GM19025 (cell line): ENCODE results near the gene NIPAL3.
"Not testable (repeated sequence)": the region's sequence is repeated elsewhere in the genome, so short reads cannot be mapped to it uniquely, and the experiment has no call there.

Experiments
- ATAC-seq: cut with Tn5 transposase; IDR thresholded peaks from one replicate; pipeline ENCODE4 v1.9.1; 2021; ENCODE audit warnings: mild to moderate bottlenecking, low read depth, moderate library complexity; ENCODE audit not compliant: unreplicated experiment

The NIPAL3 gene

DNA sequence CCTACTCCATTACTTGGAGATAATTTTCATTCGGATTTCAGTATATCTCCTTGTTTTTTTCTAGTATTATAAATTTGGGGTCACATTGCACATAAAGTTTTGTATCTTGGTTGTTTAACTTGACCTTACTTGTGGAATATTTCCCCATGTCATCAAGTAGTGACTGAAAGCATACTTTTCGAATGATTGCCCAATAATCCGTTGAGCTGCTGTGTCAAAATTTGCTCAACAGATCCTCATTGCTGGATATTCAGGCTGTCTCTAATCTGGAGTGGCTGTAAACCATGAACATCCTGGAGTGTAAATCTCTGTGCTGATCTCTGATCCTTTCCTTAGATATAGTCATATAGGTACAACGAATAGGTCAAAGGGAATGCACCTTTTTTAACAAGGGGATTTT is 4.9 kb downstream of the NIPAL3 start:
- ATAC-seq, result no peak

DNA sequence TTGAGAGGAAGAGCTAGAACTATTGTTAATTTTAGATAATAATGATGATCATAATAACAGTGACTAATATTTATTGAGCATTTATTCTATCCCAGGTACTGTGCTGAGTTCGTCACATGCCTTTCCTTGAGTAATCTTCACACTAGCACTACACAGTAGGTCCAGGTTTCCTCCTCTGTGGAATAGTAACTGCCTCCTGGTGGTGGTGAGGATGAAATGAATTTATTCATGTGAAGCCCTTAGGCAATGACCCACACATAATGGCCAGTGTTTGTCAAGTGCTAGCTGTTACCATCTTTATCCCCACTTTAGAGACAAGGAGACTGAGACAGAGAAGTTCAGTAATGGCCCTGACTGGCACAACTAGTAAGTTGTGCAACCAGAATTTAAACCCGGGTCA is 5.9 kb downstream of the NIPAL3 start:
- ATAC-seq, result no peak

DNA sequence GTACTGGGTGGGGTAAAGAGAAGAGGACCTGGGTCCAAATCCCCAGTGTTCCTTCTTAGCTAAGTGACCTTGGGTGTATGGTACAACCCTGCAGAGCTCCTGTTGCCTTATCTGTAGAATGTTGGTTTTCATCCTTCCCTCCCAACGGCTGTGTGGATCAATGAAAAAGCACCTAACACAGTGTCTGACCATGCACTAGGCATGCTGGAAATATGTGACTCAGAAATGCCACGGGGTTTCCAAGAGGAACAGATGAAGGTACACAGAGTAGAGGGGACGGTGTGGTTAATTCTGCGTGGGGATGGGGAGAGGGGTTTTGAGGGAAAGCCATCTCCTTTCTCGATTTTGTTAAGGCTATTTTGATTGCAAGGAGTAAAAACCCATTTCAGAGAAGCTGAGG is 8.6 kb downstream of the NIPAL3 start:
- ATAC-seq, result no peak

DNA sequence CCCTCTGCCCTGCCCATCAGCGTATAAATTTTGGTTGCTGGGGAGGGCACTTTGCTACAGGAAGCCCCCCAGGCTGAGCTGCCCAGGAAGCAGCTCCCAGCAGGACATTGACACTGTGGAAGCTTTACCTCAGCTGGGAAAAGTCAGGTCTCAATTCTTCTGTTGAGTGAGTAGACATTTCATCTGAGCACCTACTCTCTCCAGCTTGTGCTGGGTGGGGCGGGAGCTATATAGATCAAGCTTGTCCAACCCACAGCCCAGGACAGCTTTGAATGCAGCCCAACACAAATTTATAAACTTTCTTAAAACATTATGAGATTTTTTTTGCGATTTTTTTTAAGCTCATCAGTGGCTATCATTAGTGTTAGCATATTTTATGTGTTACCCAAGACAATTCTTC is 9.4 kb downstream of the NIPAL3 start:
- ATAC-seq, result no peak

DNA sequence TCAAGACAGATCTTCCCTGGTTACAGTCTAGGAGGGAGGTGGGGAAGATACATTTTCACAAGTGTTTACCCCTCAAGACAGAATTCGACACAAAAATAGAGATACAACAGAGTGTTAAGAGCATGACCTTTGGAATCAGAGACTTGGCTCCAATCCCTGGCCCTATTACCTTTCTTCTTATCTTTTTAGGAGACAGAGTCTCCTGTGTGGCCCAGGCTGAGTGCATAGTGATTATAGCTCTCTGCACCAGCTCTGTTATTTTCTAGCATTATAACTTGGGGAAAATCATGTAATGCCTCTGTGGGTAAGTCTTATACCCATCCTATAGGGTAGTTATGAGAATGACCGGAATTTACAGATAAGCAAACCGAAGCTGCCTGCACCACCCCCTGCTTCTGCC is 9.8 kb downstream of the NIPAL3 start:
- no peak for ATAC-seq

DNA sequence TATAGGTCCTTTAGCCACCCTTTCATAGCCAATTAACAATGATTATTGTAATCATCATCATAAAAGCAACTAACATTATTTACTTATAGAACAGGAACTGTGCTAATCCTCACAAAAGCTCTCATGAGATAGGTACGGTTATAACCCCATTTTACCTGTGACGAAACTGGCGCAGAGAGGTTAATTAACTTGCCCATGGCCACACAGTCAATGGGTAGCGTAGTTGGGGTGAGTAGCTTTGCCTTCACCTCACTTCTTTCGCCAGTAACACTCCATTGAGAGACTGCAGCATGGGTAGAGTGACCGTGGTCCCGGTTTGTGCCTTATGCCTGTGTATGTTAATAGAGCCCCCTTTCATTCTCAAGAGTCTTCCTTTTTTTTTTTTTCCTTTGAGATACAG is 10.3 kb downstream of the NIPAL3 start:
- ATAC-seq, result no peak

DNA sequence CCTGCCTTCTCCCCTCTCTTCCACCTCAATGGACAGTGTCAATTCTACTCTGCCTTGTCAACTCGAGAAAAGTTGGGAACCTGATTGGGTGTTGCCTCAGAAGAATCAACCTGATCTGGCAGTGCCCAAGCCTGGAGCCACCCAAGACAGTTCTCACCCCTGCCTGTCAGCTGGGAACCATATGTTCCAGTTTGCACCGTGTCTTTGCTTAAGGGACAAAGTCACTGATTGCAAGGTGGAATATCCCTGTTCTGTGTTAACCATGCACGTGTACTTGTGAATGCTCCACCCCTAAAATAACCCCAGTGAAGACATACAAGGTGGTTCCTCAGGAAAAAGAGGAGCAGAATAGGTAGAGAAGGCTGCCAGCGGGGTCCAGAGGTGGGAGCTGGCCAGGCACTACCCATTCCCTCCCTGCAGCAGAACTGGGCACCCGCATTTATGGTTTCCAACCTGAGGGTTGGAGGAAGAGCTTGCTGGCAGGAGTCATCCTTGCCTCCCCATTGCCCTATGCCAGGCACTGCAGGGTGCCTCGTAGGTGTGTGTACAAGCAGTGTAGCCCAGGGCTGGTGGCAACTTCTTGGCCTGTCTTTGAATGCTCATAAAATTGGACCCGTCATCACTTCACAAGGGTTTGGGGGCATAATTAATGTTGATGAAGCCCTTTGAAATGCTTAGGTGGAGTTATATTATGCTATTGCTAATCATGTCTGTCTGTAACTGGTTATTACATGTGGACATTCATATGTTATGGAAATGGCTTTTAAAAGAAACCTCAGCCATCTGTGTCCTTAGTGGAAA is 11.3 kb downstream of the NIPAL3 start:
- ATAC-seq, result no peak

DNA sequence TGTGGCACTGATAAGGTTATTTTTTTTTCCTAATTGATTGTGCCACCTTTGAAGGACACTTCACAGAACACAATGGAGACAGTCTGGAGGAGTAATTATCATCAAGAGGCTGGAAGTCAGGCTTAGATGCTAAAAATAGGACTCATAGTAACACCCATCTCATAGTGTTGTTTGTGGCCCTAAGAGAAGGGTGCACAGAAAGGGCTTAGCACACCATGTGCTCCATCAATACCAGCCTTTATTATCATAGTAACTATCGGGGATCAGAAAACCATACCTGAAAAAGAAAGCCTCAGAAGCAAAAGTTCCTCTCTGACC is 11.9 kb downstream of the NIPAL3 start:
- ATAC-seq, result no peak

DNA sequence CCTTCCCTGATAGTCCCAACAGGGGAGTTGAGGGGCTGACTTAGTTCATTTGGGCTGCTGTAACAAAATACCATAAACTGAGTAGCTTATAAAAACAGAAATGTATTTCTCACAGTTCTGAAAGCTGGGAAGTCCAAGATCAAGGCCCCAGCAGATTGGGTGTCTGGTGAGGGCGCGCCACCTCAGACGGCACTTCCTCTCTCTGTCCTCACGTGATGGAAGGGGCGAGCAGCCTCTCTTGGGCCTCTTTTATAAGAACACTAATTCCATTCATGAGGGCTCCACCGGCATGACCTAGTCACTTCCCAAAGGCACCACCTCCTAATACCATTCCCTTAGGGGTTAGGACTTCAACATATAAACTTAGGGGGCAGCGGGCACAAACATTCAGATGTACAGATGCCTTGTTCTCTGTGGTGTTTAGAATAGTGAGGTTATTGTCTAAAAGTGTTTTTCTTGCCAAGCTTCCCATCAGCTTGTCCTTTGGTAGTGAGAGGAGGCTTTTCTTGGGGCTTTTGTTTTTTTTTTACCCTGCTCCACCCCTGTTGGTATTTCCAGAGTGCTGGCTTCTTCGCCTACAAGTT is 20.3 kb downstream of the NIPAL3 start:
- no peak for ATAC-seq

DNA sequence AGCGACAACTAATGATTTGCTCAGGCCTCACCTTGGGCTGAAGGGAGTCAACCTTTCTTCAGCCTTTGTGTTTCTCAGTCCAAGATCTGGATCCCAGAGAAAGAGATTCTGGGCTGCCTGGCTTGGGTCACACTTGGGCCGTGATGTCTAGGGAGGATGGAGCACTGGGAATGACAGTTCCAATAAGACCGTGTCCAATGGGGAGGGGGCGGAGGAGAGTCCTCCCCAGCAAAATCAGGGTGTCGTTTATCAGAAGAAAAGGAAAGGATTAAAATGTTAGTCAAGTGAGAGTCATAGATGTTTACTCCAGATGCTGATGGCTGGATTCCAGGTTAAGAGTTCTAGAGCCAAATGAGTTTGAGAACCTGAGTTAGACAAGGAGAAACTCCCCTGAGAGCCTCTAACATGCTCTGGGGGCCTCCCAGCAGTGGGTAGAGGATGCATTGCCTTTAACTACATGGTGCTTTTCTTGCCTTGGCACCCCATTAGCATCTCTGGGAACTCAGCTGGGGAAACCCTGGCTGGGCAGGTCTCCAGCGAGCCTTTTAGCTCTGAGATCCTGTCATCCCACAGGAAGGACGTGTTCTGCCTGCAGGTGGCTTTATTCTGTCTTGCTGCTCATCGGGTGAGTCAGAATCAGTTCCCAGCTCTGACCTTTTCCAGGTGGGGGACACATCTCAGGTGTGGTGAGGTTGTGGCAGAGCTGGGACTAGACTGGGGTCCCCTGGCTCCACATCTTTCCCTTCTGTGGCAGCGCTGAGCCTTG is 22.2 kb downstream of the NIPAL3 start:
- ATAC-seq, result no peak

DNA sequence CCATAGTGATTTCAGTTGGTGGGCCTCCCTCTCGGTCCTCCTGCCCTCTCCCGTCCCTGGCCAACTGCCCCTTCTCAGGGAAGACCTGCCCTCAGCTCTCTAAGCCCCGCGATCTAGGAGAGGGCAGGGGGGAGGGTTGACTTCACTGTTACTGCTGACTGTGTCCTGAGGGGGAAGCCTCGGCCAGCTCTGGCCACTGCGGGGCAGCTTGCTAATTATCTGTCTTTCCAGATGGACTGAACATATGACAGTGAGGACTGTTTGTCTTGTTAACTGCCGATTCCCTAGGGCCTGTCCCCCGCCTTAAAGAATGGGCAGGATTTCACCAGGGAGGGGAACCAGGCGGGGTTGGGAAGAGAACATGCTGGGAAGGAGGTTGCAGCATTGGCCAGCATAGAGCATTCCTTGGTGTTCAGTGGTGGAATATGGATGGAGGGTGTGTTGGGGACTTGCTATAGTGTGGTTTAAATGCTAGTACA is 22.9 kb downstream of the NIPAL3 start:
- no peak for ATAC-seq

DNA sequence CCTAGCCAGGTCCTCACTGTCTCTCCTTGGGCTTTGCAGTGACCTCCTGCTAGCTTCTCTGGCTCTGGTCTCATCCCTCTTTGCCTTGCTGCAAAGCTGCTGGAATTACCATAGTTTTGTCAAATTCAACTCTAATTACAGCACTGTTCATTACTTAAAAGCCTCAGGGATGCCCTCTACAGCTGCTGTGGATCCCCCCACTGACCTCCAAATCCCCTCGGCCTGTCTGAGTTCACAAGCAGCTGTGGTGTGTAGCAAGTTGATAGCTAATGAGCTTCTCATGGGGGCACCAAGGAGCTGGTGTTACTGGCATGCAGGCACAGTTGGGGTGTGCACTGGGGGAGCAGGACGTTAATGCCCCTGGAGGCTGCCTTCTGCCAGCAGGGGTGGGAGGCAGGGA is 24.8 kb downstream of the NIPAL3 start:
- no peak for ATAC-seq

DNA sequence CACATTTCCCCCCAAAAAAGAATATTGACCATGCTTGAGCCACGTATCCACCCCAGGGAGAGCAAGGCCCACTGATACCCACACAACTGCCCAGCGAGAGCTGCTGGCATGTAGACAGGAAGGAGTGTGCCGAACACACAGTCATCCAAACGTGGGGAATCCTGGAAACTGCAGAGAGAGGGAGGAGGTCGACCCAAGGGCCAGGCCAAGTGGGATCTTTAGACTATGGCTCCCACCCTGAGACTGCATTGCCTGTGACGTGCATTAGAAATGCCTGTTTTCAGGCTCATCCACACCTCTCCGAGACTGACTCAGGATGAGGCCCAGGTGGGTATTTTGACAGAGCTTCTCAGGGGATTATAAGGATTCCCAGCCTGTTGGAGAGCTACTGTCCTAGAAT is 25.9 kb downstream of the NIPAL3 start:
- no peak for ATAC-seq

DNA sequence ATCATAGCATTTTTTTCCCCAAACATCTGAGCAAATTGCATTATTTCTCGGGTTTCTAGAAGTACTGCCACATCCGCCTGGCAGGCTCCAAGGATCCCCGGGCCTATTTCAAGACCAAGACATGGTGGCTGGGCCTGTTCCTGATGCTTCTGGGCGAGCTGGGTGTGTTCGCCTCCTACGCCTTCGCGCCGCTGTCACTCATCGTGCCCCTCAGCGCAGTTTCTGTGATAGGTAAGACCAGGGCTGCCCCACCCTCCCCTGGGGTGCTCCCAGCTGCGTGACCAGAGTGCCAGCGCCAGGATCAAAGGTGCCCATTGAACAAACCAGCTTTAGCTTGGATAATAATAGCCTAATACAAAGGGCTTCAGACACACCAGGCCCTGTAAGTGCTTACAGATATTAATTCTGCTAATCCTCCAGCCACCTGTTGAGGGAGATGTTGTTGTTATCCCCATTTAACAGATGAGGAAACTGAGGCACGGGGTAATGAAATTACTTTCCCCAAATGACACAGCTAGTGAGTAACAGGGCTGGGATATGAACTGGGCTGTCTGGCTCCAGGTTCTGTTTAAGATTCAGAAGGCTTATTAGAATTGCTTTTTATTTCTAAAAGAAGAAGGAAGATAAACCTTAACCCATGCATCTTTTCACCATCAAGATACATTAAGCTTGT is 26.5 kb downstream of the NIPAL3 start:
- ATAC-seq, result no peak

DNA sequence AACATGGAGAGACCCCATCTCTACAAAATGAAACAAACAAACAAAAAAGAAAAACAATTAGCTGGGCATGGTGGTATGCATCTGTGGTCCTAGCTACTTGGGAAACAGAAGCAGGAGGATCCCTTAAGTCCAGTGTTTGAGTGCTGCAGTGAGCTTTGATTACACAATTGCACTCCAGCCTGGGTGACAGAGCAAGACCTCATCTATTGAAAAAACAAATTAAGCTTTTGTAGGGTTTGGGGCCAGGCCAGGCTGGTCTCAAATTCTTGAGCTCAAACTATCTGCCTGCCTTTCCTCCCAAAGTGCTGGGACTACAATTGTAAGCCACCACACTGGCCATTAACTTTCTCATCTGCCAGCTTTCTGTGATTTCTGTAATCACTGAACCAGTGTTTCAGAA is 27.2 kb downstream of the NIPAL3 start:
- no peak for ATAC-seq

DNA sequence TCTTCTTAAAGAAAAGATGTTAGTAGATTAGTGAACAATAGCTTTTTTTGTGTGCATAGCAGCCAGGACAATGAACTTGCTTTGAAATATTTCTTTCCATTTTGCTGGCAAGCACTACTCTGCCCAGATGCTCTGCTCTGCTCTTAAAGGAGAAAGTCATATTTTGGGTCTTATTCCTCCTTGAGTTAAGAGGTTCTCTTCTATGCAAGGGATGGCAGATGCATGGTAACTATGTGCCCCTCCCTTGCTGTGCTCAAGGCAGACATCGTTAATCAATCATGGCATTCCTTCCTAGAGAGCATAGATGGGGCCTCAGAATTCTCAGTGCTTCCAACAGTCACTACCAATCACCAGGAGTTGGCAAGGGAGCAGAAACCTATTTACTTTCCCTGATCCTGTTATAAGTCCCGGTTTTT is 27.6 kb downstream of the NIPAL3 start:
- no peak for ATAC-seq

DNA sequence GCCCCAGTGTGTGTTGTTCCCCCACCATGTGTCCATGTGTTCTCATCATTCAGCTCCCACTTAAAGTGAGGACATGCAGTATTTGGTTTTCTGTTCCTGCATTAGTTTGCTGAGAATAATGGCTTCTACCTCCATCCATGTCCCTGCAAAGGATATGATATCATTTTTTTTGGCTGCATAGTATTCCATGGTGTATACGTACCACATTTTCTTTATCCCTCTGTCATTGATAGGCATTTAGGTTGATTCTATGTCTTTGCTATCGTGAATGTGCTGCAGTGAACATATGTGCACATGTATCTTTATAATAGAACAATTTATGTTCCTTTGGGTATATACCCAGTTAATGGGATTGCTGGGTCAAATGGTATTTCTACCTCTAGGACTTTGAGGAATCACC is 30.8 kb downstream of the NIPAL3 start:
- not testable (repeated sequence) for ATAC-seq

DNA sequence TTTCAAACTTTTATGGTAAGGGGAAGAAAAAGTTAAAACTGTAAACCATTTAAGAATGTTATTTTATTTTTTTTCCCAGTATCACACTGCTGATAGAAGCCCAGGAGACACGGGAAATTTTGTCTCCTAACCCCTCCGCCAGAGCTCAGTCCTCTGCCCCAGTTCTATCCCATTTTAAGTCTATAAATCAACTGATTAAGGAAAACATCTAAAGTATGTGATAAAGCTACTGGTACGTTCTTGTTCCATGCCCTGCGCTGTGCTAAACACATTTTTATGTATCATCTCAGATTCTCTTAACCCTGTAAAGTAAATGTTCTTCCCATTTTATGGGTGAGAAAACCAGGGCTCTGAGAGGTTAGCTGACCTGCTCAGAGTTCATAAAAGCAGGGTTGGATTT is 34.7 kb downstream of the NIPAL3 start:
- ATAC-seq, result no peak

DNA sequence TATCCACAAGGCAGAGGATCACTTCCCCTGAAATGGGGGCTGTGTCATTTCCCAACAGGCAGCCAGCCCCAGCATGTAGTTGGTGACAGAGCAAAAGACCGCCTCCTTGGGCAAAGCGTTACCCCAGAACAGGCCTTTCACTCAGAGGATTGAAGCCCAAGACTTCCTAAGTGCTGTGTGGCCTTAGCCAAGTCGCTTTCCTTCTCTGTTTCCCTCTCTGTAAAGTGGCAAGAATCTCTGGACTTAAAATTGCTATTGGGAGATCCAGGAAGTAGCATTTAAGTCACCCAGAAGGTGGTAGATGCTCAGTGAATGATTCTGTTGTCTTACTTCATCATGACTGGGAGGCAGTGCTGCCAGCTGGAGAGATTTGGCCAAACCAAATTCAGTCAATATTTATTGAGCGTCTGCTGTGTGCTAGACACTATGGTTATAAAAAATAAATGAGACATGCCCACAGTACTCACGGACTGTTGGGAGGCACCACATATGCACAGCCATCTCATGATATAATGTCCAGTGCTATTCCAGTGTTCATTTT is 35.3 kb downstream of the NIPAL3 start:
- no peak for ATAC-seq

DNA sequence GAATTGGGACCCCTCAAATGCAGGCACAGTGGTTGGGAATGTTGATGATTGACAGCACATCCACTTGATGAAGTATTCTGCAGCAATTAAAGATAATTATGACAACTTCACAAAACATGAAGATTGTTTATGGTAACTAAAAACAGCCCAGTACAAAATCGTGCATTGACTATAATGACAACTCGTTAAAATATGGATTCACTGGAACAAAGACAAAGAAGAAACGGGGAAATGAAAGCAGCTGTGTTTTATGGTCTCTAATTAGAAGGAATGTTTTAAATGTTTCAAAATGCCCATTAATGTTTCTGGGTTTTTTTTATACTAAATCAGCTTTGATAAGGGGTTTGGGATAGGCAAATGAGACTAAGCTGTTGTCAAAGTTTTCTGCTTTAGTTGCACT is 36.1 kb downstream of the NIPAL3 start:
- ATAC-seq, result no peak

DNA sequence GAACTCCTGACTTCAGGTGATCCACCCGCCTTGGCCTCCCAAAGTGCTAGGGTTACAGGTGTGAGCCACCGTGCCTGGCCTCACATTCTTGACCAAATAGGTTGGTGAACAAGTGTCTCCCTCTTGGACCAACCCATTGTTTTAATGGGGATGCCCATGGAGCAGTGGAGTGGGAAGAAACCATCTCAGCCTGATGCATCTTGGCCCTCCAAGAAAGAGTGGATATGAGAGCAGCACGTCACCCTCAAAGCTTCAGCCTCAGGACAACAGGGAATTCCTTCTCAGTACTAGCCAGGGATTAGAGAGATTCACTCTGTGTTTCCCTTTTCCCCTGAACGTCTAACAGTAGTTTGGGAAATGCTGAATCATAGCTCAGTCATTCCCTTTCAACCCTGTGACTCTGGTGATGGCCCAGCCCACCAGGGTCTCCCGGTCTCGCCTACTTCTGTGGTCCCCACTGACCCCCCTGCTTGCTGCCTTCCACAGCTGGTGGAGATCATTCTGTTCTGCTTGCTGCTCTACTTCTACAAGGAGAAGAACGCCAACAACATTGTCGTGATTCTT is 37.4 kb downstream of the NIPAL3 start:
- ATAC-seq, result no peak
